HepG2 (cell line): Measurements from ENCODE around the gene TTC24. TPM values are rescaled to one million over a fixed set of nuclear protein-coding genes. Genes with fewer than 3 reads are reported as not detected.

Source experiments
- ATAC-seq: fragments of 200-7000 bp; cut with Tn5 transposase; 3 replicates; pipeline ENCODE4 v1.9.1; 2020; ENCODE audit warnings: mild to moderate bottlenecking, moderate library complexity
- BruUV-seq: library from RNA; stranded (reverse); fragments of 400-500 nt; replicated peaks from 2 replicates; lab custom pipeline; 2021; lab: Mats Ljungman, UMichigan
- CTCF ChIA-PET: fragments of 300-600 bp; formaldehyde crosslinking; extraction: SDS; loops from one replicate; lab custom pipeline; 2021; ENCODE audit warnings: low total read pairs, inconsistent platforms, low intra/inter-chr PET ratio; lab: Yijun Ruan, JAX
- POLR2A ChIA-PET: fragments of 350-600 bp; sonication (Branson Sonifier 250); formaldehyde crosslinking; loops from one replicate; lab custom pipeline; 2020; ENCODE audit warnings: antibody characterized with exemption, inconsistent platforms; lab: Yijun Ruan, JAX
- DNase-seq: peaks from one replicate; pipeline ENCODE4 v3.0.0-alpha.2; 2015; ENCODE audit warnings: low spot score
- FAIRE-seq: peaks from 3 replicates; lab custom pipeline; 2011; peaks lifted over from hg19 to GRCh38; lab: Jason Lieb, UNC
- H2AFZ ChIP-seq: one replicate; pipeline ENCODE4 v1.6.1; 2011; ENCODE audit warnings: low read length, inconsistent platforms
- H3K27ac ChIP-seq: fragments of 300-600 bp; 3 replicates; pipeline ENCODE4 v1.8.0; 2011; ENCODE audit warnings: mixed run types, mild to moderate bottlenecking, mixed read lengths, low read length, inconsistent platforms; ENCODE audit not compliant: insufficient read depth; ENCODE audit errors: extremely low read length
- H3K27me3 ChIP-seq, 2 experiments: fragments of 200-600 bp in 1 of 2; 2 replicates in 1 of 2; 3 replicates in 1 of 2; pipeline versions ENCODE4 v1.6.0 to v1.8.0; 2011; ENCODE audit warnings: low read length in 2 of 2, mild to moderate bottlenecking in 2 of 2, moderate library complexity in 2 of 2, inconsistent platforms in 1 of 2; ENCODE audit not compliant: insufficient read depth in 2 of 2, control insufficient read depth in 1 of 2
- H3K36me3 ChIP-seq, 2 experiments: fragments of 200-600 bp in 1 of 2; replicated peaks in 1 of 2; 2 replicates in 1 of 2; 3 replicates in 1 of 2; pipeline versions ENCODE4 v1.5.1 to v1.8.0; 2011; ENCODE audit warnings: low read length in 2 of 2, inconsistent platforms in 1 of 2; ENCODE audit not compliant: insufficient read depth in 2 of 2, control insufficient read depth in 1 of 2
- H3K4me1 ChIP-seq: 2 replicates; pipeline ENCODE4 v1.5.1; 2012; ENCODE audit warnings: low read length, inconsistent platforms; ENCODE audit not compliant: insufficient read depth
- H3K4me2 ChIP-seq: 2 replicates; pipeline ENCODE4 v1.6.0; 2011; ENCODE audit warnings: low read depth, low read length, inconsistent platforms
- H3K4me3 ChIP-seq, 3 experiments: fragments of 200-600 bp in 1 of 3; sonication (generic), shearing (Covaris generic) in 1 of 3; replicated peaks in 1 of 3; 2 replicates each; pipeline ENCODE4 v1.5.1; 2011 to 2016; ENCODE audit warnings: low read length in 3 of 3, inconsistent platforms in 2 of 3, low read depth in 2 of 3, mild to moderate bottlenecking in 2 of 3, control low read depth in 1 of 3, mixed read lengths in 1 of 3; ENCODE audit not compliant: insufficient read depth in 1 of 3
- H3K79me2 ChIP-seq: one replicate; pipeline ENCODE4 v1.6.1; 2011; ENCODE audit warnings: low read length, inconsistent platforms; ENCODE audit not compliant: insufficient read depth
- H3K9ac ChIP-seq: 2 replicates; pipeline ENCODE4 v1.6.0; 2011; ENCODE audit warnings: mild to moderate bottlenecking, low read depth, low read length, inconsistent platforms; ENCODE audit not compliant: insufficient read depth
- H3K9me3 ChIP-seq: 2 replicates; pipeline ENCODE4 v1.5.1; 2012; ENCODE audit warnings: mild to moderate bottlenecking, low read length
- H4K20me1 ChIP-seq: 2 replicates; pipeline ENCODE4 v1.6.0; 2011; ENCODE audit warnings: inconsistent platforms, mild to moderate bottlenecking, low read length, moderate library complexity; ENCODE audit not compliant: insufficient read depth
- IRF9 ChIP-seq: sonication (generic); formaldehyde crosslinking; IDR thresholded peaks from 2 replicates; pipeline ENCODE4 v1.8.0; 2022; ENCODE audit warnings: missing genetic modification reagents, mild to moderate bottlenecking, borderline replicate concordance
- NR2C2 ChIP-seq: sonication (generic); formaldehyde crosslinking; IDR thresholded peaks from 2 replicates; pipeline ENCODE4 v1.4.0; 2020; ENCODE audit warnings: missing genetic modification reagents, mild to moderate bottlenecking, moderate library complexity, borderline replicate concordance
- RBM39 ChIP-seq: fragments of 200-400 bp; formaldehyde crosslinking; IDR thresholded peaks from one replicate; pipeline ENCODE4 v1.6.1; 2018; ENCODE audit warnings: antibody characterized with exemption, mild to moderate bottlenecking, low read depth, low read length; ENCODE audit not compliant: poor library complexity, severe bottlenecking
- RFXAP ChIP-seq: sonication (generic); formaldehyde crosslinking; IDR thresholded peaks from 2 replicates; pipeline ENCODE4 v1.4.0; 2020; ENCODE audit warnings: missing genetic modification reagents, borderline replicate concordance
- ZBTB14 ChIP-seq: sonication (generic); formaldehyde crosslinking; IDR thresholded peaks from 2 replicates; pipeline ENCODE4 v1.4.0; 2020; ENCODE audit warnings: missing genetic modification reagents
- ZBTB2 ChIP-seq: sonication (generic); formaldehyde crosslinking; IDR thresholded peaks from 2 replicates; pipeline ENCODE4 v1.8.0; 2022; ENCODE audit warnings: low read depth, missing genetic modification reagents
- ZBTB25 ChIP-seq: IDR thresholded peaks from 2 replicates; pipeline ENCODE4 v1.6.1; 2018; ENCODE audit warnings: missing genetic modification reagents
- ZBTB43 ChIP-seq: sonication (generic); formaldehyde crosslinking; conservative IDR thresholded peaks from 2 replicates; pipeline ENCODE4 v1.4.0; 2020; ENCODE audit warnings: missing genetic modification reagents
- ZFP82 ChIP-seq: sonication (generic); formaldehyde crosslinking; IDR thresholded peaks from 2 replicates; pipeline ENCODE4 v1.5.1; 2020; ENCODE audit warnings: mild to moderate bottlenecking, missing genetic modification reagents, borderline replicate concordance
- ZNF17 ChIP-seq: sonication (generic); formaldehyde crosslinking; IDR thresholded peaks from 2 replicates; pipeline ENCODE4 v1.5.0; 2020; ENCODE audit warnings: mild to moderate bottlenecking, missing genetic modification reagents
- ZNF205 ChIP-seq: IDR thresholded peaks from 2 replicates; pipeline ENCODE4 v1.6.1; 2018; ENCODE audit warnings: missing biosample characterization, missing genetic modification reagents
- ZNF256 ChIP-seq: sonication (generic); formaldehyde crosslinking; conservative IDR thresholded peaks from 2 replicates; pipeline ENCODE4 v1.4.0; 2020; ENCODE audit warnings: missing genetic modification reagents
- ZNF639 ChIP-seq: conservative IDR thresholded peaks from 2 replicates; pipeline ENCODE4 v1.6.1; 2018; ENCODE audit warnings: missing genetic modification reagents
- ZNF75D ChIP-seq: sonication (generic); formaldehyde crosslinking; IDR thresholded peaks from 2 replicates; pipeline ENCODE4 v1.8.1; 2023; ENCODE audit warnings: missing genetic modification reagents, mild to moderate bottlenecking, borderline replicate concordance
- ZSCAN22 ChIP-seq: sonication (generic); formaldehyde crosslinking; IDR thresholded peaks from 2 replicates; pipeline ENCODE4 v1.4.0; 2020; ENCODE audit warnings: mild to moderate bottlenecking, missing genetic modification reagents
- WGBS: methylation state at CpG from one replicate; pipeline ENCODE4 v1.1.6; 2017; ENCODE audit warnings: low lambda C conversion rate; 5-methylcytosine and 5-hydroxymethylcytosine counted together
- in situ Hi-C: cut with HindIII; loops from 2 replicates; pipeline ENCODE4 v1.10.0; 2017; ENCODE audit warnings: low pct_unique_long_range_greater_than_20kb; ENCODE audit not compliant: extremely low pct_ligation_motif_present
- intact Hi-C: fragments of 100-400 bp; cut with micrococcal nuclease; formaldehyde crosslinking; loops from one replicate; pipeline ENCODE4 v1.10.0; 2022; ENCODE audit not compliant: unreplicated experiment
- polyA plus RNA-seq, 8 experiments: library from polyadenylated mRNA; depleted of rRNA in 3 of 8; stranded (reverse) in 7 of 8; unstranded in 1 of 8; fragments of >200 nt; fragmentation: Illumina TruSeq in 4 of 8; extraction: Trizol in 4 of 8; gene quantifications; 2 replicates each; pipeline versions ENCODE4 v1.2.1 to v1.2.3, GENCODE V29; 2011 to 2016; ENCODE audit warnings: low read depth in 4 of 8, missing spikeins in 1 of 8, mixed read lengths in 1 of 8; ENCODE audit not compliant: insufficient read depth in 1 of 8
- total RNA-seq, 5 experiments: library from RNA; depleted of rRNA; stranded (reverse); fragments of >200 nt; fragmentation: Illumina TruSeq; extraction: Trizol; gene quantifications; 2 replicates each; pipeline ENCODE4 v1.2.3, GENCODE V29; 2016; ENCODE audit warnings: low read depth in 1 of 5

The TTC24 gene
- total and polyA plus RNA-seq, 2 of the 13 experiments (the other 11 are each of a cell fraction or from before 2014, with no cell fraction given) = 0.13 to 0.18 TPM

GRCh38 chr1:156624814-156625435 lies 45.4 kb downstream of the TTC24 start:
- H3K4me3 ChIP-seq = peak overlapping the region; percentile 43 to 69 (median 44); a peak in 5 of 6 replicates
- peak overlapping the region; percentile 88 for H3K4me2 ChIP-seq
- FAIRE-seq = no peak
- in situ Hi-C loops (no loop called here), intact Hi-C loops (loop anchor here (1.0 kb wide), 2 partner anchors 16 to 32 kb away; no protein-coding TSS in a partner anchor)
- WGBS = 8% methylated on average over 16 of the region's 55 CpGs
- H4K20me1 ChIP-seq = no peaks in the 10 kb centered on the region
- peak; percentile 26 for ATAC-seq
- peaks cover 13 to 44% of the 10 kb centered on the region in 2 experiments for H3K27me3 ChIP-seq
- peaks cover 34% of the 10 kb centered on the region for H3K4me1 ChIP-seq
- no peak overlapping the region for H2AFZ ChIP-seq
- BruUV-seq = no TSS peak
- H3K9me3 ChIP-seq = no peaks in the 10 kb centered on the region
- ChIA-PET CTCF (interaction anchor here (2.2 to 3.0 kb wide), 2 partner anchors 32 to 101 kb away, joined by 10 to 11 read pairs; no protein-coding TSS in a partner anchor), POLR2A (interaction anchor here (0.6 to 2.1 kb wide), 6 partner anchors 34 to 690 kb away, joined by 3 to 8 read pairs (median 4); partner anchors contain the start of genes ISG20L2, METTL25B and NAXE)
- H3K79me2 ChIP-seq = no peaks in the 10 kb centered on the region
- no peaks in the 10 kb centered on the region for H3K36me3 ChIP-seq
- DNase-seq = no peak
- no peak overlapping the region for H3K9ac ChIP-seq
- H3K27ac ChIP-seq = no peak overlapping the region
- TF ChIP-seq RBM39 = peak; percentile 19
- TF ChIP-seq ZNF639 = no peak
- TF ChIP-seq ZNF256 (CRISPR knock-in tag) = no peak
- TF ChIP-seq ZBTB2 (CRISPR knock-in tag) = no peak
- no peak for TF ChIP-seq ZNF75D (CRISPR knock-in tag)
- no peak for TF ChIP-seq ZBTB14
- TF ChIP-seq ZBTB25 (CRISPR knock-in tag) = no peak
- TF ChIP-seq ZSCAN22 (CRISPR knock-in tag) = no peak
- TF ChIP-seq IRF9 (CRISPR knock-in tag) = 0 out of 2 replicates have a peak, but pooled peaks have one; percentile 1
- TF ChIP-seq NR2C2 (CRISPR knock-in tag) = peak; percentile 5; the same call in 1 of the 2 replicates
- TF ChIP-seq ZFP82 (CRISPR knock-in tag) = no peak
- no peak for TF ChIP-seq ZBTB43 (CRISPR knock-in tag)
- no peak for TF ChIP-seq ZNF17
- TF ChIP-seq ZNF205 (CRISPR knock-in tag) = no peak
- no peak for TF ChIP-seq RFXAP (CRISPR knock-in tag)
